ENCODE data around the gene IMMP2L. TPM values are rescaled to one million over a fixed set of nuclear protein-coding genes. Genes with fewer than 3 reads are reported as not detected.

IMMP2L gene
- total and polyA plus RNA-seq, 2 of the 8 experiments (the other 6 are each of a cell fraction or from before 2014, with no cell fraction given): 2.3 to 10.1 TPM

DNA sequence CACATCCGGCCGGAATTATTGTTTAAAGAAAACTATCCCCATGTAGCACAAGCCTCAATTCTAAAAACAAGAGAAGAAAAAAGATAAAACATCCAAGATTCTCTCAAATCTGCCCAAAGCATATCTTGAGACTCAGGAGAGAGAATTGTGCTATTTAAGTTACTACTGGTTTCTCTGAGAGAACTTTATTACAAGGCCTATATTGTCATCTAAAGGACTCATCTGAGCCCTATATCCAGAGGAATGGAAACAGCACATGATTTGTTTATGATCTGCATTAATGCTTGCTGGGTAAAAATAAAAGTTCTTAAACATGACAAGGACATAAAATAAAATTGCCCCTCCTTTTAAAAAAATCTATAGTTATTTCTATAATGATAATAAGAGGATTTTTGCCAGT lies 446.3 kb downstream of the IMMP2L start (continued):
- TF ChIP-seq TCF12 (IDR thresholded peaks at IDR 0.05; ENCODE audit: low read depth, low read length): no peak
- no peak for TF ChIP-seq EP300 (IDR thresholded peaks at IDR 0.05; ENCODE audit: borderline replicate concordance in 1 of 2, low read depth in 2 of 2, low read length in 2 of 2)

All from H1 (cell line).